Endothelial cell of umbilical vein (primary cell): Measurements from ENCODE around the gene RGS1. TPM values are rescaled to one million over a fixed set of nuclear protein-coding genes. Genes with fewer than 3 reads are reported as not detected.

ENCODE experiments used
- BruUV-seq: library from RNA; stranded (reverse); fragments of 400-500 nt; replicated peaks from 2 replicates; lab custom pipeline; 2021; lab: Mats Ljungman, UMichigan
- CTCF ChIA-PET: fragments of 300-600, 350-600 bp; sonication (Branson Sonifier 250); formaldehyde crosslinking; loops from one replicate; lab custom pipeline; 2021; ENCODE audit warnings: antibody characterized with exemption, inconsistent platforms; lab: Charles Lee
- POLR2A ChIA-PET: fragments of 300-600, 350-600 bp; sonication (Branson Sonifier 250); formaldehyde crosslinking; loops from one replicate; lab custom pipeline; 2021; ENCODE audit warnings: antibody characterized with exemption, inconsistent platforms; lab: Charles Lee
- DNase-seq: peaks from one replicate; pipeline ENCODE4 v3.0.0-alpha.2; 2011; ENCODE audit warnings: low read depth, low spot score
- FAIRE-seq: peaks from 2 replicates; lab custom pipeline; 2011; peaks lifted over from hg19 to GRCh38; lab: Jason Lieb, UNC
- H2AFZ ChIP-seq: 2 replicates; pipeline ENCODE4 v1.6.0; 2012; ENCODE audit warnings: low read depth, low read length, control low read depth, inconsistent platforms
- H3K27ac ChIP-seq: 2 replicates; pipeline ENCODE4 v1.5.1; 2011; ENCODE audit warnings: low read depth, mild to moderate bottlenecking, control low read depth, low read length, moderate library complexity; ENCODE audit not compliant: insufficient read depth
- H3K27me3 ChIP-seq, 2 experiments: 2 replicates each; pipeline versions ENCODE4 v1.6.0 to v1.6.1; 2011; ENCODE audit warnings: low read length in 2 of 2, mixed read lengths in 1 of 2; ENCODE audit not compliant: control insufficient read depth in 2 of 2, insufficient read depth in 2 of 2
- H3K36me3 ChIP-seq, 2 experiments: 2 replicates in 1 of 2; 3 replicates in 1 of 2; pipeline ENCODE4 v1.5.1; 2011; ENCODE audit warnings: low read length in 2 of 2, mild to moderate bottlenecking in 1 of 2, moderate library complexity in 1 of 2; ENCODE audit not compliant: control insufficient read depth in 2 of 2, insufficient read depth in 2 of 2; ENCODE audit errors: extremely low read depth in 1 of 2
- H3K4me1 ChIP-seq: 3 replicates; pipeline ENCODE4 v1.5.1; 2011; ENCODE audit warnings: mild to moderate bottlenecking, low read length; ENCODE audit not compliant: control insufficient read depth, insufficient read depth; ENCODE audit errors: extremely low read depth
- H3K4me2 ChIP-seq: 2 replicates; pipeline ENCODE4 v1.6.1; 2011; ENCODE audit warnings: low read length, control low read depth, mixed read lengths; ENCODE audit not compliant: insufficient read depth
- H3K4me3 ChIP-seq, 3 experiments: fragments of 200-600 bp in 1 of 3; sonication (generic), shearing (Covaris generic) in 1 of 3; replicated peaks in 1 of 3; 2 replicates each; pipeline ENCODE4 v1.5.1; 2011 to 2016; ENCODE audit warnings: control low read depth in 3 of 3, low read length in 3 of 3, mild to moderate bottlenecking in 2 of 3, inconsistent platforms in 1 of 3, low read depth in 1 of 3, moderate library complexity in 1 of 3; ENCODE audit not compliant: insufficient read depth in 1 of 3
- H3K79me2 ChIP-seq: 2 replicates; pipeline ENCODE4 v1.6.0; 2012; ENCODE audit warnings: low read length, inconsistent platforms; ENCODE audit not compliant: control insufficient read depth, insufficient read depth
- H3K9ac ChIP-seq: replicated peaks from 2 replicates; pipeline ENCODE3; 2011; ENCODE audit warnings: low read length, control low read depth; ENCODE audit not compliant: insufficient read depth; ENCODE audit errors: extremely low read depth
- H3K9me1 ChIP-seq: replicated peaks from 3 replicates; pipeline ENCODE4 v1.6.0; 2011; ENCODE audit warnings: mild to moderate bottlenecking, low read length; ENCODE audit not compliant: control insufficient read depth, insufficient read depth; ENCODE audit errors: extremely low read depth
- H3K9me3 ChIP-seq: replicated peaks from 2 replicates; pipeline ENCODE4 v1.5.1; 2012; ENCODE audit warnings: low read length, inconsistent platforms; ENCODE audit not compliant: control insufficient read depth, insufficient read depth
- H4K20me1 ChIP-seq: replicated peaks from 2 replicates; pipeline ENCODE3; 2011; ENCODE audit warnings: mild to moderate bottlenecking, low read length; ENCODE audit not compliant: control insufficient read depth, insufficient read depth; ENCODE audit errors: extremely low read depth
- EZH2 ChIP-seq: IDR thresholded peaks from 2 replicates; pipeline ENCODE4 v1.6.1; 2012; ENCODE audit warnings: borderline replicate concordance, low read depth, mild to moderate bottlenecking, moderate library complexity, low read length, inconsistent platforms; ENCODE audit not compliant: severe bottlenecking
- FOS ChIP-seq: IDR thresholded peaks from 2 replicates; pipeline ENCODE4 v1.6.1; 2011; ENCODE audit warnings: mild to moderate bottlenecking, low read length, moderate library complexity, borderline replicate concordance; ENCODE audit not compliant: insufficient read depth
- GATA2 ChIP-seq: IDR thresholded peaks from 2 replicates; pipeline ENCODE4 v1.7.0; 2011; ENCODE audit warnings: low read depth, mild to moderate bottlenecking, moderate library complexity, mixed read lengths, low read length; ENCODE audit not compliant: insufficient read length, insufficient read depth
- JUN ChIP-seq: IDR thresholded peaks from 2 replicates; pipeline ENCODE4 v1.6.1; 2011; ENCODE audit warnings: borderline replicate concordance, low read depth; ENCODE audit not compliant: insufficient read length, insufficient read depth
- MYC ChIP-seq: IDR thresholded peaks from one replicate; pipeline ENCODE4 v1.6.1; 2011; ENCODE audit warnings: mild to moderate bottlenecking, low read depth, low read length
- POLR2A ChIP-seq: IDR thresholded peaks from 2 replicates; pipeline ENCODE4 v1.6.1; 2012; ENCODE audit warnings: low read depth, mild to moderate bottlenecking, control low read depth, low read length
- POLR2AphosphoS5 ChIP-seq: IDR thresholded peaks from 2 replicates; pipeline ENCODE4 v1.6.1; 2012; ENCODE audit warnings: low read depth, mild to moderate bottlenecking, control low read depth, low read length, moderate library complexity; ENCODE audit not compliant: insufficient read depth
- dilution Hi-C: fragments of 300-500 bp; cut with MboI; formaldehyde crosslinking; loops from one replicate; pipeline ENCODE4 v1.15.0; 2019; ENCODE audit warnings: low sequenced_read_pairs; ENCODE audit not compliant: extremely low pct_ligation_motif_present
- intact Hi-C: fragments of 100-400 bp; cut with micrococcal nuclease; formaldehyde crosslinking; loops from one replicate; pipeline ENCODE4 v1.10.0; 2022
- polyA plus RNA-seq, 4 experiments: library from polyadenylated mRNA; depleted of rRNA in 3 of 4; stranded (reverse) in 3 of 4; unstranded in 1 of 4; fragments of >200 nt; gene quantifications; 2 replicates each; pipeline versions ENCODE4 v1.2.1 to v1.2.3, GENCODE V29; 2011 to 2012; ENCODE audit warnings: missing spikeins in 1 of 4
- total RNA-seq: library from RNA; stranded (reverse); gene quantifications from 2 replicates; pipeline ENCODE4 v1.2.3, GENCODE V29; 2021
- TF ChIP-seq, protein P1 (sequence below): IDR thresholded peaks from 2 replicates; pipeline ENCODE4 v1.6.1; 2011; ENCODE audit not compliant: insufficient read depth, insufficient read length
- TF ChIP-seq, protein P2 (sequence below), 2 donors: IDR thresholded peaks; 1 replicate in 1 of 2; 2 replicates in 1 of 2; pipeline ENCODE4 v1.5.1; 2011; ENCODE audit warnings: low read length in 2 of 2, mild to moderate bottlenecking in 2 of 2, moderate library complexity in 2 of 2, control low read depth in 1 of 2, inconsistent platforms in 1 of 2, low read depth in 1 of 2; ENCODE audit not compliant: insufficient read depth in 1 of 2; ENCODE audit errors: extremely low read depth in 1 of 2

The RGS1 gene
- total and polyA plus RNA-seq, 2 donors (not counting 3 experiments of a cell fraction or from before 2014, with no cell fraction given), result not detected

DNA sequence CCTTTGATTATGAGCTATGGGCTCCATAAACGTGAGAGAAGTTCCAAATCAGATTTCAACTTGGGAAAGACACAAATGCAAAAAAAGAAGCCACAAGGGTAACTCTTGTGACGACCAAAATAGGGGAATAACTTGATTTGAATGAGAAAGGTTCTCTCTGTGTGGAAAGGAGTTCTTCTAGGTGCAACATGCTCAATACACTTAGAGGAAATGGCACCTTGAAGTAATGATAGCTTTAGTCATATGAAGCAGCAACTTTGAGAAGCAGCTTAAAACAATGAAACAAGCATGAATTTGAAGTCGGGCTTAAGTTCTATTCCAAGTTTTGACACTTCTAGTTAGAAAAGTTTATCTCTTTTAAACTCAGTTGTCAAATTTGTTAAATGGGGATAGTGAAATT is 21.8 kb upstream of the RGS1 start:
- H2AFZ ChIP-seq, result no peak overlapping the region
- no TSS peak for BruUV-seq
- FAIRE-seq (no peak), DNase-seq (no peak)
- POLR2A ChIA-PET, result no interaction called here
- H3K4me2 ChIP-seq, result no peak overlapping the region
- CTCF ChIA-PET, result interaction anchor here (0.9 kb wide), 1 partner anchor 9 kb away, joined by 6 read pairs; no protein-coding TSS in a partner anchor
- no peaks in the 10 kb centered on the region for H3K9me1 ChIP-seq
- dilution Hi-C loops (no loop called here), intact Hi-C loops (loop anchor here (1.0 kb wide), 1 partner anchor 8 kb away; no protein-coding TSS in a partner anchor)
- H4K20me1 ChIP-seq, result no peaks in the 10 kb centered on the region
- peaks cover 24% of the 10 kb centered on the region for H3K4me1 ChIP-seq
- TF ChIP-seq JUN (no peak), MYC (no peak), GATA2 (no peak), POLR2A (no peak), POLR2AphosphoS5 (no peak), FOS (no peak), EZH2 (no peak)
- TF ChIP-seq, protein P1, sequence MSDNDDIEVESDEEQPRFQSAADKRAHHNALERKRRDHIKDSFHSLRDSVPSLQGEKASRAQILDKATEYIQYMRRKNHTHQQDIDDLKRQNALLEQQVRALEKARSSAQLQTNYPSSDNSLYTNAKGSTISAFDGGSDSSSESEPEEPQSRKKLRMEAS, result no peak
- TF ChIP-seq, protein P2, sequence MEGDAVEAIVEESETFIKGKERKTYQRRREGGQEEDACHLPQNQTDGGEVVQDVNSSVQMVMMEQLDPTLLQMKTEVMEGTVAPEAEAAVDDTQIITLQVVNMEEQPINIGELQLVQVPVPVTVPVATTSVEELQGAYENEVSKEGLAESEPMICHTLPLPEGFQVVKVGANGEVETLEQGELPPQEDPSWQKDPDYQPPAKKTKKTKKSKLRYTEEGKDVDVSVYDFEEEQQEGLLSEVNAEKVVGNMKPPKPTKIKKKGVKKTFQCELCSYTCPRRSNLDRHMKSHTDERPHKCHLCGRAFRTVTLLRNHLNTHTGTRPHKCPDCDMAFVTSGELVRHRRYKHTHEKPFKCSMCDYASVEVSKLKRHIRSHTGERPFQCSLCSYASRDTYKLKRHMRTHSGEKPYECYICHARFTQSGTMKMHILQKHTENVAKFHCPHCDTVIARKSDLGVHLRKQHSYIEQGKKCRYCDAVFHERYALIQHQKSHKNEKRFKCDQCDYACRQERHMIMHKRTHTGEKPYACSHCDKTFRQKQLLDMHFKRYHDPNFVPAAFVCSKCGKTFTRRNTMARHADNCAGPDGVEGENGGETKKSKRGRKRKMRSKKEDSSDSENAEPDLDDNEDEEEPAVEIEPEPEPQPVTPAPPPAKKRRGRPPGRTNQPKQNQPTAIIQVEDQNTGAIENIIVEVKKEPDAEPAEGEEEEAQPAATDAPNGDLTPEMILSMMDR (IDR thresholded peaks at IDR 0.05; ENCODE audit: extremely low read depth in 1 of 2, insufficient read depth in 1 of 2, low read depth in 1 of 2, low read length in 2 of 2), result no peak
- H3K4me3 ChIP-seq, result no peak overlapping the region
- no peaks in the 10 kb centered on the region for H3K36me3 ChIP-seq
- H3K9me3 ChIP-seq, result no peaks in the 10 kb centered on the region
- H3K9ac ChIP-seq, result no peak overlapping the region
- H3K27me3 ChIP-seq, result no peaks in the 10 kb centered on the region
- H3K27ac ChIP-seq, result no peak overlapping the region
- H3K79me2 ChIP-seq, result no peaks in the 10 kb centered on the region
